Neural crest cell (in vitro differentiated cells): ENCODE data around the gene TMEM87A. TPM values are rescaled to one million over a fixed set of nuclear protein-coding genes. Genes with fewer than 3 reads are reported as not detected.

ENCODE experiments used
- DNase-seq: peaks from one replicate; pipeline ENCODE4 v3.0.0; 2021; ENCODE audit warnings: low read depth, mixed read lengths, low spot score
- H3K27ac Mint-ChIP-seq: one replicate; pipeline ENCODE4 v1.8.0; 2021; ENCODE audit warnings: mild to moderate bottlenecking, mixed read lengths; ENCODE audit not compliant: unreplicated experiment
- H3K27me3 Mint-ChIP-seq: 2 replicates; pipeline ENCODE4 v1.8.0; 2021; ENCODE audit warnings: low read depth, mild to moderate bottlenecking, mixed read lengths
- H3K36me3 Mint-ChIP-seq: 2 replicates; pipeline ENCODE4 v1.8.0; 2021; ENCODE audit warnings: low read depth, mild to moderate bottlenecking, mixed read lengths
- H3K4me1 Mint-ChIP-seq: 2 replicates; pipeline ENCODE4 v1.8.0; 2021; ENCODE audit warnings: mixed read lengths
- H3K4me3 Mint-ChIP-seq: one replicate; pipeline ENCODE4 v1.8.0; 2021; ENCODE audit warnings: mild to moderate bottlenecking, mixed read lengths
- H3K9me3 Mint-ChIP-seq: 2 replicates; pipeline ENCODE4 v1.8.0; 2021; ENCODE audit warnings: mixed read lengths
- CTCF ChIP-seq: fragments of 200-600 bp; sonication (generic); conservative IDR thresholded peaks from 2 replicates; pipeline ENCODE4 v1.5.0; 2021; ENCODE audit warnings: antibody characterized with exemption, mild to moderate bottlenecking
- microRNA-seq: library from miRNA; unstranded; fragments of <30 nt; microRNA quantifications from one replicate; pipeline ENCODE4, GENCODE V29; 2020
- total RNA-seq: library from RNA; stranded (reverse); gene quantifications from 2 replicates; pipeline ENCODE4 v1.2.1, GENCODE V29; 2021

Gene TMEM87A
- total RNA-seq, 1 donor from 2014 or later = 34.8 TPM

- H3K27ac Mint-ChIP-seq = no peak overlapping the region
- no peaks in the 10 kb centered on the region for H3K27me3 Mint-ChIP-seq
- no peak for TF ChIP-seq CTCF
- no peaks in the 10 kb centered on the region for H3K4me1 Mint-ChIP-seq
- no peak for DNase-seq
- no peak overlapping the region for H3K4me3 Mint-ChIP-seq
- peaks cover 7% of the 10 kb centered on the region for H3K36me3 Mint-ChIP-seq
- H3K9me3 Mint-ChIP-seq = no peaks in the 10 kb centered on the region
Observed at GRCh38 chr15:42163947-42164550, 109.2 kb downstream of the TMEM87A start.

- H3K4me1 Mint-ChIP-seq = no peaks in the 10 kb centered on the region
- H3K4me3 Mint-ChIP-seq = no peak overlapping the region
- peaks cover 9% of the 10 kb centered on the region for H3K36me3 Mint-ChIP-seq
- no peak overlapping the region for H3K27ac Mint-ChIP-seq
- H3K9me3 Mint-ChIP-seq = no peaks in the 10 kb centered on the region
- no peak for DNase-seq
- TF ChIP-seq CTCF = no peak
- no peaks in the 10 kb centered on the region for H3K27me3 Mint-ChIP-seq
Observed at GRCh38 chr15:42163291-42163690, 109.9 kb downstream of the TMEM87A start.

Small RNAs within 50 kb of the gene (microRNA-seq; reads per million reads assigned to microRNA genes)
- gene MIR627 = 99.5 reads per million, percentile 60 among the genes with 10 or more reads in this experiment

Other genes with a start within 250 kb of the TMEM87A start
- not detected in 2 replicates for gene PLA2G4D, start 178.9 kb downstream of the TMEM87A start, total RNA-seq
- not detected in 2 replicates for gene PLA2G4F, start 116.8 kb downstream of the TMEM87A start, total RNA-seq
- gene VPS39, start 65.1 kb downstream of the TMEM87A start, total RNA-seq = 56.9 and 58.4 TPM in 2 replicates
- gene GANC, start 232 bp downstream of the TMEM87A start, total RNA-seq = 15.2 and 17.1 TPM in 2 replicates
- 2.2 and 2.7 TPM in 2 replicates for gene CAPN3, start 86.1 kb upstream of the TMEM87A start, total RNA-seq
- 61.3 and 69.6 TPM in 2 replicates for gene ZNF106, start 217.7 kb upstream of the TMEM87A start, total RNA-seq
- gene SNAP23, start 222.2 kb upstream of the TMEM87A start, total RNA-seq = 54.8 and 59.2 TPM in 2 replicates